22Rv1 (cell line): Measurements from ENCODE around the gene HMGN3.

Source experiments
- CTCF ChIP-seq: fragments of 450-650 bp; IDR thresholded peaks from 2 replicates; pipeline ENCODE4 v1.5.1; 2017; ENCODE audit warnings: mild to moderate bottlenecking
- ZFX ChIP-seq: fragments of 450-650 bp; IDR thresholded peaks from 2 replicates; pipeline ENCODE4 v1.6.1; 2017; ENCODE audit warnings: antibody characterized with exemption, borderline replicate concordance

GRCh38 chr6:79180052-79180451, 54.4 kb downstream of the HMGN3 start:
- TF ChIP-seq CTCF = no peak
- no peak for TF ChIP-seq ZFX
